Stimulated activated naive CD8-positive, alpha-beta T cell treated with anti-CD3 and anti-CD28 coated beads, Interleukin-15, Interleukin-2, amounts not matched to agents 100 ng/mL and 50 ng/mL, for 24 hours (primary cell): Measurements from ENCODE around the gene HES4.
A peak's percentile ranks its signal among the peaks of the same experiment; 100 is the strongest.
"Not testable (repeated sequence)": the region's sequence is repeated elsewhere in the genome, so short reads cannot be mapped to it uniquely, and the experiment has no call there.

ENCODE experiments used
- H3K27ac Mint-ChIP-seq: one replicate; pipeline ENCODE4 v1.8.0; 2021; ENCODE audit warnings: mild to moderate bottlenecking, mixed read lengths
- H3K27me3 Mint-ChIP-seq: one replicate; pipeline ENCODE4 v1.8.0; 2021; ENCODE audit warnings: mixed read lengths
- H3K36me3 Mint-ChIP-seq: one replicate; pipeline ENCODE4 v1.8.0; 2021; ENCODE audit warnings: low read depth, mixed read lengths
- H3K4me1 Mint-ChIP-seq: one replicate; pipeline ENCODE4 v1.8.0; 2021; ENCODE audit warnings: low read depth, mixed read lengths
- H3K4me3 Mint-ChIP-seq: one replicate; pipeline ENCODE4 v1.8.0; 2021; ENCODE audit warnings: mild to moderate bottlenecking, mixed read lengths
- H3K9me3 Mint-ChIP-seq: one replicate; pipeline ENCODE4 v1.8.0; 2021; ENCODE audit warnings: mixed read lengths

The HES4 gene

GRCh38 chr1:1013922-1014648 lies 14.2 kb upstream of the HES4 start:
- H3K36me3 Mint-ChIP-seq, result peaks cover 5% of the 10 kb centered on the region
- no peaks in the 10 kb centered on the region for H3K9me3 Mint-ChIP-seq
- H3K4me1 Mint-ChIP-seq, result peaks cover 40% of the 10 kb centered on the region
- peak overlapping the region; percentile 93 for H3K4me3 Mint-ChIP-seq
- H3K27ac Mint-ChIP-seq, result peak overlapping the region; percentile 98
- H3K27me3 Mint-ChIP-seq, result peaks cover 1% of the 10 kb centered on the region

GRCh38 chr1:1013105-1013921 lies 13.4 kb upstream of the HES4 start, which contains the start of gene ISG15:
Gene ISG15, plus strand, starts transcription at chr1:1013497. Its CDS starts 77 bp downstream, at chr1:1013574.
- peak within 1 kb of the TSS; percentile 93 for H3K4me3 Mint-ChIP-seq
- peaks cover 42% of the 10 kb centered on the region for H3K4me1 Mint-ChIP-seq
- H3K27ac Mint-ChIP-seq, result peak within 1 kb of the TSS; percentile 98
- peaks cover 4% of the 10 kb centered on the region for H3K27me3 Mint-ChIP-seq
- H3K9me3 Mint-ChIP-seq, result no peaks in the 10 kb centered on the region
- H3K36me3 Mint-ChIP-seq, result peaks cover 5% of the 10 kb centered on the region

GRCh38 chr1:1012736-1013104 lies 12.8 kb upstream of the HES4 start:
- peak overlapping the region; percentile 98 for H3K27ac Mint-ChIP-seq
- not testable (repeated sequence) for H3K36me3 Mint-ChIP-seq, H3K27me3 Mint-ChIP-seq, H3K9me3 Mint-ChIP-seq
- peaks cover 42% of the 10 kb centered on the region for H3K4me1 Mint-ChIP-seq
- H3K4me3 Mint-ChIP-seq, result peak overlapping the region; percentile 93

- no peak overlapping the region for H3K27ac Mint-ChIP-seq
- H3K4me1 Mint-ChIP-seq, result peaks cover 37% of the 10 kb centered on the region
- no peaks in the 10 kb centered on the region for H3K9me3 Mint-ChIP-seq
These were observed 11.6 kb upstream of the HES4 start for GRCh38 chr1:1011396-1011949.

GRCh38 chr1:1010131-1010530 lies 10.2 kb upstream of the HES4 start:
- H3K36me3 Mint-ChIP-seq, H3K9me3 Mint-ChIP-seq, H3K27ac Mint-ChIP-seq, H3K4me3 Mint-ChIP-seq: not testable (repeated sequence)
- H3K27me3 Mint-ChIP-seq, result peaks cover 14% of the 10 kb centered on the region
- peaks cover 38% of the 10 kb centered on the region for H3K4me1 Mint-ChIP-seq

More at GRCh38 chr1:1011396-1011949, 11.6 kb upstream of the HES4 start:
- Mint-ChIP-seq H3K27me3 (peaks cover 11% of the 10 kb centered on the region), H3K4me3 (no peak overlapping the region), H3K36me3 (peaks cover 5% of the 10 kb centered on the region)

- Mint-ChIP-seq H3K9me3 (no peaks in the 10 kb centered on the region), H3K4me3 (no peak overlapping the region), H3K4me1 (peaks cover 14% of the 10 kb centered on the region), H3K27ac (no peak overlapping the region), H3K36me3 (no peaks in the 10 kb centered on the region), H3K27me3 (peaks cover 36% of the 10 kb centered on the region)
These were observed 6.6 kb upstream of the HES4 start for GRCh38 chr1:1006305-1007159.

GRCh38 chr1:1005774-1006304 lies 5.9 kb upstream of the HES4 start:
- H3K36me3 Mint-ChIP-seq, result no peaks in the 10 kb centered on the region
- no peak overlapping the region for H3K27ac Mint-ChIP-seq
- H3K4me1 Mint-ChIP-seq, result peaks cover 14% of the 10 kb centered on the region
- H3K27me3 Mint-ChIP-seq, result peaks cover 36% of the 10 kb centered on the region
- H3K4me3 Mint-ChIP-seq, result no peak overlapping the region
- no peaks in the 10 kb centered on the region for H3K9me3 Mint-ChIP-seq

- H3K4me1 Mint-ChIP-seq, result peaks cover 17% of the 10 kb centered on the region
- peaks cover 39% of the 10 kb centered on the region for H3K27me3 Mint-ChIP-seq
- H3K9me3 Mint-ChIP-seq, result no peaks in the 10 kb centered on the region
- H3K27ac Mint-ChIP-seq, result no peak overlapping the region
- peak overlapping the region; percentile 6 for H3K4me3 Mint-ChIP-seq
- H3K36me3 Mint-ChIP-seq, result no peaks in the 10 kb centered on the region
These were observed 5.1 kb upstream of the HES4 start for GRCh38 chr1:1004780-1005697.

GRCh38 chr1:1004420-1004779 lies 4.5 kb upstream of the HES4 start:
- peaks cover 17% of the 10 kb centered on the region for H3K4me1 Mint-ChIP-seq
- H3K4me3 Mint-ChIP-seq, result no peak overlapping the region
- no peaks in the 10 kb centered on the region for H3K9me3 Mint-ChIP-seq
- no peak overlapping the region for H3K27ac Mint-ChIP-seq
- no peaks in the 10 kb centered on the region for H3K36me3 Mint-ChIP-seq
- peaks cover 39% of the 10 kb centered on the region for H3K27me3 Mint-ChIP-seq

GRCh38 chr1:1003618-1004419 lies 3.9 kb upstream of the HES4 start:
- H3K27me3 Mint-ChIP-seq, result peaks cover 36% of the 10 kb centered on the region
- no peaks in the 10 kb centered on the region for H3K9me3 Mint-ChIP-seq
- H3K4me3 Mint-ChIP-seq, result no peak overlapping the region
- no peaks in the 10 kb centered on the region for H3K36me3 Mint-ChIP-seq
- H3K4me1 Mint-ChIP-seq, result peaks cover 14% of the 10 kb centered on the region
- H3K27ac Mint-ChIP-seq, result no peak overlapping the region

GRCh38 chr1:1001057-1001783 lies 1.3 kb upstream of the HES4 start:
- Mint-ChIP-seq H3K27ac (peak overlapping the region; percentile 88), H3K36me3 (no peaks in the 10 kb centered on the region), H3K4me1 (peaks cover 14% of the 10 kb centered on the region), H3K27me3 (peaks cover 34% of the 10 kb centered on the region), H3K9me3 (no peaks in the 10 kb centered on the region), H3K4me3 (peak overlapping the region; percentile 77)

GRCh38 chr1:1000357-1001056 lies 610 bp upstream of the HES4 start:
- Mint-ChIP-seq H3K36me3 (no peaks in the 10 kb centered on the region), H3K27me3 (peaks cover 39% of the 10 kb centered on the region), H3K4me1 (peaks cover 18% of the 10 kb centered on the region), H3K4me3 (peak overlapping the region; percentile 77), H3K9me3 (no peaks in the 10 kb centered on the region), H3K27ac (peak overlapping the region; percentile 88)
